HG03469 (cell line): ENCODE measurements around the gene P2RY4.
"Not testable (repeated sequence)": the region's sequence is repeated elsewhere in the genome, so short reads cannot be mapped to it uniquely, and the experiment has no call there.

Experiments
- ATAC-seq: cut with Tn5 transposase; IDR thresholded peaks from one replicate; pipeline ENCODE4 v1.9.1; 2021; ENCODE audit warnings: mild to moderate bottlenecking, moderate library complexity, moderate number of reproducible peaks; ENCODE audit not compliant: unreplicated experiment

P2RY4 gene

DNA sequence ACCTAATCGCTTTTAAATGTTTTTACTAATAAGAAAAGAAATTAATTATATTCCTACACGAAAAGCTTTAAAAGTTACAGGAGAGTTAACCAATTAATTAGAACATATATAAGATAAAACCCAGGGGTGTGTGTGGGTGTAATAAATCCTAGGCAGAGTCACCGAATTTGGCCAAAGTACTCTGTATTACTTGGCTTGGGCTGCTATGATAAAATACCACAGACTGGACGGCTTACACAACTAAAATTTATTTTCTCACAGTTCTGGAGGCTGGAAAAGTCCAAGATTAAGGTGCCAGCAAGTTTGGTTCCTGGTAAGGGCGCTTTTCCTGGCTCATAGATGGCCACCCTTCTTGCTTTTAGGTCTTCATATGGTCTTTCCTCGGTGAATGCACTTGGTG lies 15.1 kb downstream of the P2RY4 start:
- no peak for ATAC-seq

DNA sequence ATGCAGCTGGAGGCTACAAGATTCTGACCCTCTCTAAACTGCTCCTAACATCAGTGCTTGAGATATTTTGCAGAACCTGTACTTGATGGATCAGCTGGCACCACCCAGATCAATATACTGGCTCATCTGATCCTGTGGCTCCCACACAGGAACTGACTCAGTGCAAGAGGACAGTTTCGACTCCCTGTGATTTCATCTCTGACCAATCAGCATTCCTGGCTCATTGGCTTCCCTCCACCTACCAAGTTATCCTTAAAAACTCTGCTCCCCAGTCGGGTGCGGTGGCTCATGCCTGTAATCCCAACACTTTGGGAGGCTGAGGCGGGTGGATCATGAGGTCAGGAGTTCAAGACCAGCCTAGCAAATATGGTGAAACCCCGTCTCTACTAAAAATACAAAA lies 16.4 kb downstream of the P2RY4 start:
- not testable (repeated sequence) for ATAC-seq

DNA sequence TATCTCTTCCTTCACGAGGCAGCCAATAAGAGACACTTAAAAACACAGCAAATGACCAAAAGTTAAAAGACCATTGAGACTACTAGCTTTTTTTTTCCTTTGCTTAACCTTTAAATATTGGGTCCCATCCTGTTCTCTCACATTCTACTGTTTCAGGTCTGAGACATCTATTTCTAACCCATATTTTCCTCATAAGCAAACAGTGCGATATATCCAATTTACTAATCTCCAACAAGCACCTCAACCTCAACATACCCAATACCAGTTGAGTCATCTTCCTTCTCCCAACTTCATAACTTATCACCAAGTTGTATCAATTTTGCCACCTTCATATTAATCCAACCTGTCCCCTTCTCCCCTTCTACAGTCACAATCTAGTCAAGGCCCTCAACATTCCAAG lies 18.5 kb downstream of the P2RY4 start:
- ATAC-seq = no peak

DNA sequence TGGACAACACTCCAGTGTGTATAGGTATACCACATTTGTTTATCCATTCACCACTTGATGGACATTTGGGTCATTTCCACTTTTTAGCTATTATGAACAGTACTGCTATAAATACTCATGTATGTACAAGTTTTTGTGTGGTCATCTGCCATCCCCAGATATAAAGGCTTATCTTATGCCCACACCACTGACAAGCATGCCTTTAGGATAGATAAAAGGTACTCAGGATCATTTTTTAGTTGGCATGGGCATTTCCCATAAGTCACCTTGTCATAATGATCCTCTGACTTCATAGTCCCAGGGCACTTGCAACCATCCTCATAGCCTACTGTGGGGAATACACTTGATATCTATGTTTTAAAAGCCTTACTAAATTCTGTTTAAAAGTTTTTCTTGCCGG lies 19.3 kb downstream of the P2RY4 start:
- no peak for ATAC-seq

DNA sequence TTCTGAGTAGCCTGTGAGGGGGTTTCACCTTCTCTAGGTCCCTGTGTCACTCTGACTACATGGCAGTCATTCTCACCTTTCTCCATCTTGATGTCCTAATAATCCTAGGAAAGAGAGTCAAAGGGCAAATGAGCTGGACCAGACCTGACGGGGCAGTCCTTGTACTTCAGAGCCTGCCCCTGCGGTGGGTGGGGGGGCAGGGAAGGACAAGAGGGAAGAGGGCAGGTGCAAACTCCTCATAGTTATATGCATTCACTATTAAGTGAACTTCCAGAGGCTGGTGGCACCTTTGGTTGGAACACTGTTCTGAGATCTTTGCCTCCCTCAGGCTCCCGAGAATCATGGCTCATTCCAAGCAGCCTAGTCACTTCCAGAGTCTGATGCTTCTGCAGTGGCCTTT lies 25.6 kb downstream of the P2RY4 start, which contains the start of gene AWAT1:
TSS of gene AWAT1 (plus strand) at position 301 of the 400 bp plus-strand sequence. CDS start at position 342, 41 bp downstream.
- no peak for ATAC-seq

DNA sequence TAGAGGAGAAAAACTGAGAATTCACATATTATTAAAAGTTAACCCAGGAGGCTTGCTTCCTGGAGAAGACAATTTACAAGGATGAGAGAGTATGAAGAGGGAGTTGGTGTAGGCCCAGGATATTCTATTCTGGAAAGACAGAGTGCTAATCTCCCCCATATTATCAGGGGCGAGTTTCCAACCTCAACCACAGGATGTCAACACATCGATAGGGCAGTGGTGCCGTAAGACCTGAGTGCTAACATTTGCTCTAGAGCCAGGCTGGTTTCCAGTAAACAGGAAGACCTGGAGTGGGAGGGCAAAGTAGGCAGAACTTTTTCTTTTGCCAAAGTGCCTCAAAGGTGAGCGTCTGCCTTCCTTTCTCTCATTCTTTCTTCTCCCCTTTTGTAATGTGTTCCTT lies 28.3 kb downstream of the P2RY4 start:
- ATAC-seq = no peak

DNA sequence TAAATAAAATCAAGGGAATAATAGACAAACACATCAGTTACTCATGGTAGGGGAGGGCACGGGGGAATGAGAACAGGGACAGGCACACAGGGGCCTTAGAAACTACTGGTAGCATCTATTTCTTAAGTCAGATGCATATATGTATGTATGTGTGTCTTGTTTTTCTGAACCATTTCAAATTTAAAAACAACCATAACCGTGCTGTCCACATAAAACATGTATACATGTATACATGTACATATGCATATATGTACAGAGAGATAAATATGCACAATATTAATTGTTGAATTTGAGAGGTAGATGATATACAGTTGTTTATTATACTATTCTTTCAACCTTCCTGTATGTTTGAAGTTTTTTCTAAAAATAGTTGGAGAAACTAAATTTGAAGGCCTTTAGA lies 33.3 kb downstream of the P2RY4 start:
- no peak for ATAC-seq

DNA sequence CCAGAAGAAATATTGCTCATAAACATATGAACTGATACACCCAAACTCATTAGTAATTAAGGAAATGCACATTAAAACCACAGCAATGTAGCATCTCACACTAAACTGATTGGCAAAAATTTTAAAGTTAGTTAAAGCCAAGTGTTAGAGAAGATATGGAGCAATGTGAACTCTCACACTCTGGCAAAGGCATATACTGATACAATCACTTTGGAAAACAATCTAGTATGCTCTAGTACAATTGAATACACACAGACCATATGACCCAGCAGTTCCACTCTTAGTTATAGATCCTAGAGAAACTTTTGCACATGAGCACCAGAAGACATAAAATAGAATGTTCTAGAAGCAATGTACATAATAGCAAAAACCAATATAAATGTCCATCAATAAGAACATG lies 34.0 kb downstream of the P2RY4 start:
- no peak for ATAC-seq

DNA sequence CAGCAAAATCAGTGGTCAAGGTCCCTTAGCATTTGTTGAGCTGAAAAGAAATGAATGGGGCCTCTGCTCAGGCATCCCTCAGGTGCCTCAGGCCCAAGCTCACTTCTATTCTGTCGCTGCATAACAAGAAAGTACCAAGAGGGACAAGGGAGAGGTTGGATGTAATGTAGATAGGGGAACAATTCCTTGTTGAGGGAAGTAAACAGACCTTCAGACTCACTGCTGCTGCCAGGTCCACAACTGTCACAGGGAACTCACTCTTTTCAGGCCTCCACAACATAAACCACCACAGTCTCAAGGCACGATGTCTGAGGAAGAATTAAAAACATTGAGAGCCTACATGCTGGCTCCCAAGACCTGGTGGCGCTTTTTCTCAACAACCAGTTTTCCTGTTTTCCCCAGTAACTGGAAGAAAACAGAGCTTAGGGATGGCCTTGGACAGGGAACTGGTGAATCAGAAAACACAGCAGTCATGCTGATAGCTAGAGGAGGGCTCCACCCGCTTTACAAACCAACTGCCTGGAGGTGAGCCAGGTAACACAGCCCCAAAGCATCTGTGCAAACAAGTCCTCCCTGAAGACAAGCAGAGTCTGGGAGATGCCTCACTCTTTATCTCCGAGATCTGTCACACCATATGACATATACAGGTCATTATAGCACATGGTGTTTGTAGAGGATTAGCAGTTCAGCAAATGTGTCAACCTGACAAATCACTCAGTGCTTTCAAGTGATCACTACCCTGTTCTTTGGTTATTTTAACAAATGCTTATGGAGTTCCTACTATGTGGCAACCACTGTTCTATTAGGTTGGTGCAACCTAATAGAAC lies 39.9 kb downstream of the P2RY4 start:
- no peak for ATAC-seq

DNA sequence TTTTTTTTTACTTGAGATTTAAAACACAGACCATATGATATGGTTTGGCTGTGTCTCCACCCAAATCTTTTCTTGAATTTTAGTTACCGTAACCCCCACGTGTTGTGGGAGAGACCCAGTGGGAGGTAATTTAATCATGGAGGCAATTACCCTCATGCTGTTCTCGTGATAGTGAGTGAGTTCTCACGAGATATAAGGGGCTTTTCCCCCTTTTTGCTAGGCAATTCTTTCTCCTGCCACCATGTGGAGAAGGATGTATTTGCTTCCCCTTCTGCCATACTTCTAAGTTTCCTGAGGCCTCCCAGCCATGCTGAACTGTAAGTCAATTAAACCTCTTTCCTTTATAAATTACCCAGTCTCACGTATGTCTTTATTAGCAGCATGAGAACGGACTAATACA lies 50.4 kb downstream of the P2RY4 start:
- not testable (repeated sequence) for ATAC-seq

DNA sequence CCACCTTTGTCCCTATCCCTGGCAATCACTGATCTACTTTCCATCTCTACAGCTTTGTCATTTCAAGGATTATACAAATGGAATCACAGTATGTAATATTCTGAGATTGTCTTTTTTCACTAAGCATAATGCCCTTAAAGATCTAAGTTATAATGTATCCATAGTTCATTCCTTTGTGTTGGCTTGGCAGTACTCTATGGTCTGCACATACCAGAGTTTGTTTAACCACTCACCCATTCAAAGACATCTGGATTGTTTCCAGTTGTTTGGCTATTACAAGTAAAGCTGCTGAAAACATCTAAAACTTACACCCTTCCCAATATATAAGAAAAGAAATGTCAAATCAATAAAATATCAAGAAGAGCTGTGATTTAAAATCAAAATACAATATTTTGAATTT lies 51.5 kb downstream of the P2RY4 start:
- ATAC-seq = no peak
